HepG2 (cell line): ENCODE measurements around the gene SAXO1. TPM values are rescaled to one million over a fixed set of nuclear protein-coding genes. Genes with fewer than 3 reads are reported as not detected.

Experiments used
- ATAC-seq: fragments of 200-7000 bp; cut with Tn5 transposase; 3 replicates; pipeline ENCODE4 v1.9.1; 2020; ENCODE audit warnings: mild to moderate bottlenecking, moderate library complexity
- BruUV-seq: library from RNA; stranded (reverse); fragments of 400-500 nt; replicated peaks from 2 replicates; lab custom pipeline; 2021; lab: Mats Ljungman, UMichigan
- CTCF ChIA-PET: fragments of 300-600 bp; formaldehyde crosslinking; extraction: SDS; loops from one replicate; lab custom pipeline; 2021; ENCODE audit warnings: low total read pairs, inconsistent platforms, low intra/inter-chr PET ratio; lab: Yijun Ruan, JAX
- POLR2A ChIA-PET: fragments of 350-600 bp; sonication (Branson Sonifier 250); formaldehyde crosslinking; loops from one replicate; lab custom pipeline; 2020; ENCODE audit warnings: antibody characterized with exemption, inconsistent platforms; lab: Yijun Ruan, JAX
- DNase-seq: peaks from one replicate; pipeline ENCODE4 v3.0.0-alpha.2; 2015; ENCODE audit warnings: low spot score
- FAIRE-seq: peaks from 3 replicates; lab custom pipeline; 2011; peaks lifted over from hg19 to GRCh38; lab: Jason Lieb, UNC
- H2AFZ ChIP-seq: one replicate; pipeline ENCODE4 v1.6.1; 2011; ENCODE audit warnings: low read length, inconsistent platforms
- H3K27ac ChIP-seq: fragments of 300-600 bp; 3 replicates; pipeline ENCODE4 v1.8.0; 2011; ENCODE audit warnings: mixed run types, mild to moderate bottlenecking, mixed read lengths, low read length, inconsistent platforms; ENCODE audit not compliant: insufficient read depth; ENCODE audit errors: extremely low read length
- H3K27me3 ChIP-seq, 2 experiments: fragments of 200-600 bp in 1 of 2; 2 replicates in 1 of 2; 3 replicates in 1 of 2; pipeline versions ENCODE4 v1.6.0 to v1.8.0; 2011; ENCODE audit warnings: low read length in 2 of 2, mild to moderate bottlenecking in 2 of 2, moderate library complexity in 2 of 2, inconsistent platforms in 1 of 2; ENCODE audit not compliant: insufficient read depth in 2 of 2, control insufficient read depth in 1 of 2
- H3K36me3 ChIP-seq, 2 experiments: fragments of 200-600 bp in 1 of 2; replicated peaks in 1 of 2; 2 replicates in 1 of 2; 3 replicates in 1 of 2; pipeline versions ENCODE4 v1.5.1 to v1.8.0; 2011; ENCODE audit warnings: low read length in 2 of 2, inconsistent platforms in 1 of 2; ENCODE audit not compliant: insufficient read depth in 2 of 2, control insufficient read depth in 1 of 2
- H3K4me1 ChIP-seq: 2 replicates; pipeline ENCODE4 v1.5.1; 2012; ENCODE audit warnings: low read length, inconsistent platforms; ENCODE audit not compliant: insufficient read depth
- H3K4me2 ChIP-seq: 2 replicates; pipeline ENCODE4 v1.6.0; 2011; ENCODE audit warnings: low read depth, low read length, inconsistent platforms
- H3K4me3 ChIP-seq, 3 experiments: fragments of 200-600 bp in 1 of 3; sonication (generic), shearing (Covaris generic) in 1 of 3; replicated peaks in 1 of 3; 2 replicates each; pipeline ENCODE4 v1.5.1; 2011 to 2016; ENCODE audit warnings: low read length in 3 of 3, inconsistent platforms in 2 of 3, low read depth in 2 of 3, mild to moderate bottlenecking in 2 of 3, control low read depth in 1 of 3, mixed read lengths in 1 of 3; ENCODE audit not compliant: insufficient read depth in 1 of 3
- H3K79me2 ChIP-seq: one replicate; pipeline ENCODE4 v1.6.1; 2011; ENCODE audit warnings: low read length, inconsistent platforms; ENCODE audit not compliant: insufficient read depth
- H3K9ac ChIP-seq: 2 replicates; pipeline ENCODE4 v1.6.0; 2011; ENCODE audit warnings: mild to moderate bottlenecking, low read depth, low read length, inconsistent platforms; ENCODE audit not compliant: insufficient read depth
- H3K9me3 ChIP-seq: 2 replicates; pipeline ENCODE4 v1.5.1; 2012; ENCODE audit warnings: mild to moderate bottlenecking, low read length
- H4K20me1 ChIP-seq: 2 replicates; pipeline ENCODE4 v1.6.0; 2011; ENCODE audit warnings: inconsistent platforms, mild to moderate bottlenecking, low read length, moderate library complexity; ENCODE audit not compliant: insufficient read depth
- KAT2B ChIP-seq: fragments of 150-350 bp; IDR thresholded peaks from 2 replicates; pipeline ENCODE4 v1.6.1; 2014; ENCODE audit warnings: low read depth, low read length, borderline replicate concordance
- NR2F6 ChIP-seq, 2 experiments: IDR thresholded peaks; 2 replicates each; pipeline ENCODE4 v1.6.1; 2016; ENCODE audit warnings: antibody characterized with exemption in 1 of 2, mild to moderate bottlenecking in 1 of 2
- RCOR2 ChIP-seq: IDR thresholded peaks from 2 replicates; pipeline ENCODE4 v1.6.1; 2016; ENCODE audit warnings: missing biosample characterization, missing genetic modification reagents
- SALL2 ChIP-seq: sonication (generic); formaldehyde crosslinking; IDR thresholded peaks from 2 replicates; pipeline ENCODE4 v1.8.1; 2023; ENCODE audit warnings: mild to moderate bottlenecking, missing genetic modification reagents, inconsistent platforms
- ZNF234 ChIP-seq: sonication (generic); formaldehyde crosslinking; conservative IDR thresholded peaks from 2 replicates; pipeline ENCODE4 v1.5.1; 2020; ENCODE audit warnings: mild to moderate bottlenecking, missing genetic modification reagents
- ZNF274 ChIP-seq: sonication (generic); formaldehyde crosslinking; IDR thresholded peaks from 2 replicates; pipeline ENCODE4 v1.5.1; 2020; ENCODE audit warnings: mild to moderate bottlenecking, missing genetic modification reagents
- ZNF34 ChIP-seq: sonication (generic); formaldehyde crosslinking; IDR thresholded peaks from 2 replicates; pipeline ENCODE4 v1.4.0; 2020; ENCODE audit warnings: mild to moderate bottlenecking, missing genetic modification reagents, borderline replicate concordance
- ZNF709 ChIP-seq: sonication (generic); formaldehyde crosslinking; IDR thresholded peaks from 2 replicates; pipeline ENCODE4 v1.5.0; 2020; ENCODE audit warnings: mild to moderate bottlenecking, missing genetic modification reagents
- WGBS: methylation state at CpG from one replicate; pipeline ENCODE4 v1.1.6; 2017; ENCODE audit warnings: low lambda C conversion rate; 5-methylcytosine and 5-hydroxymethylcytosine counted together
- in situ Hi-C: cut with HindIII; loops from 2 replicates; pipeline ENCODE4 v1.10.0; 2017; ENCODE audit warnings: low pct_unique_long_range_greater_than_20kb; ENCODE audit not compliant: extremely low pct_ligation_motif_present
- intact Hi-C: fragments of 100-400 bp; cut with micrococcal nuclease; formaldehyde crosslinking; loops from one replicate; pipeline ENCODE4 v1.10.0; 2022; ENCODE audit not compliant: unreplicated experiment
- polyA plus RNA-seq, 8 experiments: library from polyadenylated mRNA; depleted of rRNA in 3 of 8; stranded (reverse) in 7 of 8; unstranded in 1 of 8; fragments of >200 nt; fragmentation: Illumina TruSeq in 4 of 8; extraction: Trizol in 4 of 8; gene quantifications; 2 replicates each; pipeline versions ENCODE4 v1.2.1 to v1.2.3, GENCODE V29; 2011 to 2016; ENCODE audit warnings: low read depth in 4 of 8, missing spikeins in 1 of 8, mixed read lengths in 1 of 8; ENCODE audit not compliant: insufficient read depth in 1 of 8
- total RNA-seq, 5 experiments: library from RNA; depleted of rRNA; stranded (reverse); fragments of >200 nt; fragmentation: Illumina TruSeq; extraction: Trizol; gene quantifications; 2 replicates each; pipeline ENCODE4 v1.2.3, GENCODE V29; 2016; ENCODE audit warnings: low read depth in 1 of 5
- TF ChIP-seq, protein P1 (sequence below): sonication (generic); formaldehyde crosslinking; IDR thresholded peaks from 2 replicates; pipeline ENCODE4 v1.4.0; 2020; ENCODE audit warnings: missing genetic modification reagents

SAXO1 gene
- total and polyA plus RNA-seq, 2 of the 13 experiments (the other 11 are each of a cell fraction or from before 2014, with no cell fraction given) = not detected

GRCh38 chr9:18981476-18982261, 51.3 kb downstream of the SAXO1 start:
- no peaks in the 10 kb centered on the region for H4K20me1 ChIP-seq
- in situ Hi-C loops = no loop called here
- no peaks in the 10 kb centered on the region for H3K9me3 ChIP-seq
- H3K27ac ChIP-seq = no peak overlapping the region
- H3K27me3 ChIP-seq = no peaks in the 10 kb centered on the region; a peak in 1 of 5 replicates
- ChIA-PET POLR2A (no interaction called here), CTCF (no interaction called here)
- DNase-seq (no peak), FAIRE-seq (no peak), ATAC-seq (no peak)
- no TSS peak for BruUV-seq
- no peak overlapping the region for H3K4me3 ChIP-seq
- 12% methylated on average over 4 of the region's 4 CpGs for WGBS
- H3K36me3 ChIP-seq = no peaks in the 10 kb centered on the region
- no peak overlapping the region for H3K9ac ChIP-seq
- H2AFZ ChIP-seq = no peak overlapping the region
- no peaks in the 10 kb centered on the region; the same call in 1 of the 2 replicates for H3K4me1 ChIP-seq
- TF ChIP-seq RCOR2 (CRISPR knock-in tag) (no peak), ZNF234 (no peak), NR2F6 (IDR thresholded peaks at IDR 0.05) (no peak), NR2F6 (CRISPR knock-in tag; IDR thresholded peaks at IDR 0.05) (no peak), ZNF709 (no peak), ZNF34 (no peak), KAT2B (no peak), ZNF274 (CRISPR knock-in tag) (no peak), SALL2 (CRISPR knock-in tag) (no peak)
- TF ChIP-seq, protein P1, sequence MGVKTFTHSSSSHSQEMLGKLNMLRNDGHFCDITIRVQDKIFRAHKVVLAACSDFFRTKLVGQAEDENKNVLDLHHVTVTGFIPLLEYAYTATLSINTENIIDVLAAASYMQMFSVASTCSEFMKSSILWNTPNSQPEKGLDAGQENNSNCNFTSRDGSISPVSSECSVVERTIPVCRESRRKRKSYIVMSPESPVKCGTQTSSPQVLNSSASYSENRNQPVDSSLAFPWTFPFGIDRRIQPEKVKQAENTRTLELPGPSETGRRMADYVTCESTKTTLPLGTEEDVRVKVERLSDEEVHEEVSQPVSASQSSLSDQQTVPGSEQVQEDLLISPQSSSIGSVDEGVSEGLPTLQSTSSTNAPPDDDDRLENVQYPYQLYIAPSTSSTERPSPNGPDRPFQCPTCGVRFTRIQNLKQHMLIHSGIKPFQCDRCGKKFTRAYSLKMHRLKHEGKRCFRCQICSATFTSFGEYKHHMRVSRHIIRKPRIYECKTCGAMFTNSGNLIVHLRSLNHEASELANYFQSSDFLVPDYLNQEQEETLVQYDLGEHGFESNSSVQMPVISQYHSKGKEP (CRISPR knock-in tag) = no peak
- H3K79me2 ChIP-seq = no peaks in the 10 kb centered on the region
- intact Hi-C loops = no loop called here
- H3K4me2 ChIP-seq = no peak overlapping the region
